ENCODE data around the gene BACE1.

Gene BACE1

GRCh38 chr11:117296881-117297280 is 19.2 kb downstream of the BACE1 start:
- no peak overlapping the region for H3K9ac ChIP-seq (ENCODE audit: low read length)
- H3K79me2 ChIP-seq (ENCODE audit: insufficient read depth, low read length) = no peaks in the 10 kb centered on the region
- no peak overlapping the region for H3K27ac ChIP-seq (ENCODE audit: low read depth, low read length, poor library complexity, severe bottlenecking)
- no peak for TF ChIP-seq CTCF (IDR thresholded peaks at IDR 0.05; ENCODE audit: low read length)
- no peak for TF ChIP-seq EZH2 (IDR thresholded peaks at IDR 0.05; ENCODE audit: borderline replicate concordance, low read length)
- H3K9me3 ChIP-seq (ENCODE audit: low read length) = no peaks in the 10 kb centered on the region
- H3K4me3 ChIP-seq (ENCODE audit: low read depth, low read length, poor library complexity, severe bottlenecking) = no peak overlapping the region
- H3K4me2 ChIP-seq (ENCODE audit: low read length) = no peak overlapping the region
- H3K36me3 ChIP-seq (ENCODE audit: insufficient read depth, low read length) = no peaks in the 10 kb centered on the region
- H3K9me2 ChIP-seq (ENCODE audit: low read depth, low read length) = no peaks in the 10 kb centered on the region
- no peak overlapping the region for H2AFZ ChIP-seq (ENCODE audit: low read length)
- no peaks in the 10 kb centered on the region for H4K20me1 ChIP-seq (ENCODE audit: insufficient read depth, low read length)
- no peaks in the 10 kb centered on the region for H3F3A ChIP-seq (ENCODE audit: insufficient read depth, low read length)
- no peaks in the 10 kb centered on the region for H3K27me3 ChIP-seq (ENCODE audit: insufficient read depth, low read length)
- no peaks in the 10 kb centered on the region for H3K4me1 ChIP-seq (ENCODE audit: insufficient read depth, low read length, severe bottlenecking)

- Histone ChIP-seq H3K79me2 (ENCODE audit: insufficient read depth, low read length) (no peaks in the 10 kb centered on the region), H4K20me1 (ENCODE audit: insufficient read depth, low read length) (no peaks in the 10 kb centered on the region), H3K4me1 (ENCODE audit: insufficient read depth, low read length, severe bottlenecking) (no peaks in the 10 kb centered on the region)
Measured at GRCh38 chr11:117295438-117296137, 20.5 kb downstream of the BACE1 start.

GRCh38 chr11:117292616-117293015 is 23.4 kb downstream of the BACE1 start:
- TF ChIP-seq EZH2 (IDR thresholded peaks at IDR 0.05; ENCODE audit: borderline replicate concordance, low read length) = no peak
- no peak for TF ChIP-seq CTCF (IDR thresholded peaks at IDR 0.05; ENCODE audit: low read length)
- Histone ChIP-seq H3K9me2 (ENCODE audit: low read depth, low read length) (no peaks in the 10 kb centered on the region), H2AFZ (ENCODE audit: low read length) (no peak overlapping the region), H4K20me1 (ENCODE audit: insufficient read depth, low read length) (no peaks in the 10 kb centered on the region), H3F3A (ENCODE audit: insufficient read depth, low read length) (no peaks in the 10 kb centered on the region), H3K27me3 (ENCODE audit: insufficient read depth, low read length) (no peaks in the 10 kb centered on the region), H3K36me3 (ENCODE audit: insufficient read depth, low read length) (no peaks in the 10 kb centered on the region), H3K79me2 (ENCODE audit: insufficient read depth, low read length) (no peaks in the 10 kb centered on the region), H3K9ac (ENCODE audit: low read length) (no peak overlapping the region), H3K4me2 (ENCODE audit: low read length) (no peak overlapping the region), H3K27ac (ENCODE audit: low read depth, low read length, poor library complexity, severe bottlenecking) (no peak overlapping the region), H3K4me1 (ENCODE audit: insufficient read depth, low read length, severe bottlenecking) (no peaks in the 10 kb centered on the region), H3K4me3 (ENCODE audit: low read depth, low read length, poor library complexity, severe bottlenecking) (no peak overlapping the region), H3K9me3 (ENCODE audit: low read length) (no peaks in the 10 kb centered on the region)

More at GRCh38 chr11:117295438-117296137, 20.5 kb downstream of the BACE1 start:
- no peak overlapping the region for H2AFZ ChIP-seq (ENCODE audit: low read length)
- H3K9me3 ChIP-seq (ENCODE audit: low read length) = no peaks in the 10 kb centered on the region
- H3K4me2 ChIP-seq (ENCODE audit: low read length) = no peak overlapping the region
- H3K4me3 ChIP-seq (ENCODE audit: low read depth, low read length, poor library complexity, severe bottlenecking) = no peak overlapping the region
- no peaks in the 10 kb centered on the region for H3F3A ChIP-seq (ENCODE audit: insufficient read depth, low read length)
- H3K9me2 ChIP-seq (ENCODE audit: low read depth, low read length) = no peaks in the 10 kb centered on the region
- no peaks in the 10 kb centered on the region for H3K27me3 ChIP-seq (ENCODE audit: insufficient read depth, low read length)
- H3K27ac ChIP-seq (ENCODE audit: low read depth, low read length, poor library complexity, severe bottlenecking) = no peak overlapping the region
- no peaks in the 10 kb centered on the region for H3K36me3 ChIP-seq (ENCODE audit: insufficient read depth, low read length)
- no peak overlapping the region for H3K9ac ChIP-seq (ENCODE audit: low read length)
- no peak for TF ChIP-seq CTCF (IDR thresholded peaks at IDR 0.05; ENCODE audit: low read length)
- no peak for TF ChIP-seq EZH2 (IDR thresholded peaks at IDR 0.05; ENCODE audit: borderline replicate concordance, low read length)

Measured in OCI-LY1 (cell line).